GM10248 (cell line): ENCODE measurements around the gene RAMP3.
"Not testable (repeated sequence)": the region's sequence is repeated elsewhere in the genome, so short reads cannot be mapped to it uniquely, and the experiment has no call there.

Experiments
- CTCF ChIA-PET: fragments of 300-600 bp; sonication (Branson Sonifier 250); formaldehyde crosslinking; extraction: SDS; loops from one replicate; lab custom pipeline; 2021; ENCODE audit warnings: antibody characterized with exemption; lab: Yijun Ruan, JAX
- POLR2A ChIA-PET: fragments of 350-650 bp; sonication (Branson Sonifier 250); formaldehyde crosslinking; extraction: SDS; loops from one replicate; lab custom pipeline; 2020; ENCODE audit warnings: antibody characterized with exemption; lab: Yijun Ruan, JAX
- DNase-seq: peaks from one replicate; pipeline ENCODE4 v3.0.0; 2012; ENCODE audit errors: extremely low spot score
- CTCF ChIP-seq: IDR thresholded peaks from 2 replicates; pipeline ENCODE4 v1.5.1; 2012; ENCODE audit warnings: mild to moderate bottlenecking, low read depth; ENCODE audit errors: extremely low read depth, missing control alignments, control extremely low read depth

The RAMP3 gene

GRCh38 chr7:45162943-45163691, 5.5 kb downstream of the RAMP3 start:
- CTCF ChIA-PET = interaction anchor here (1.9 kb wide), 1 partner anchor 96 kb away, joined by 4 read pairs; no protein-coding TSS in a partner anchor
- no peak for DNase-seq

GRCh38 chr7:45163692-45164052, 6.1 kb downstream of the RAMP3 start:
- TF ChIP-seq CTCF = no peak
- POLR2A ChIA-PET = no interaction called here
- CTCF ChIA-PET = no interaction called here
- no peak for DNase-seq

More at GRCh38 chr7:45162943-45163691, 5.5 kb downstream of the RAMP3 start:
- no peak for TF ChIP-seq CTCF
- POLR2A ChIA-PET = no interaction called here

- DNase-seq, CTCF ChIA-PET, POLR2A ChIA-PET: not testable (repeated sequence)
Observed at GRCh38 chr7:45164271-45164670, 6.7 kb downstream of the RAMP3 start.

DNA sequence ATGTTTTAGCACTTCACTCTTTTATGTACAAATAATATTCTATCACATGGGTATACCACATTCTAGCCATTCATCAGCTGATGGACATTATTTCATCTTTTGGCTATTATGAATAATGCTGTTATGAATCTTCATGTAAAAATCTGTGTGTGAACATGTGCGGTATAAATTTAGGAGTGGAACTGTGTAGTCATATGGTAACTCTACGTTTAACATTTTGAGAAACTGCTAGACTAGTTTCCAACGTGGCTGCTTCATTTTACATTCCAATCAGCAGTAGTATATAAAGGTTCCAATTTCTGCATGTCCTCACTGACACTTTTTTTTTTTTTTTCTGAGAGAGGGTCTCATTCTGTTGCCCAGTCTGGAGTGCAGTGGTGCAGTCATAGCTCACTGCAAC, 8.3 kb downstream of the RAMP3 start:
- no peak for TF ChIP-seq CTCF
- DNase-seq = no peak
- POLR2A ChIA-PET = no interaction called here
- CTCF ChIA-PET = no interaction called here

GRCh38 chr7:45171946-45172345, 14.4 kb downstream of the RAMP3 start:
- ChIA-PET CTCF (interaction anchor here (1.2 to 2.0 kb wide), 5 partner anchors 10 to 87 kb away, joined by 3 to 6 read pairs (median 4); no protein-coding TSS in a partner anchor), POLR2A (no interaction called here)
- no peak for DNase-seq
- no peak for TF ChIP-seq CTCF

GRCh38 chr7:45173596-45174327, 16.2 kb downstream of the RAMP3 start:
- DNase-seq = no peak
- ChIA-PET CTCF (interaction anchor here (1.2 to 2.0 kb wide), 4 partner anchors 12 to 38 kb away, joined by 3 to 5 read pairs (median 4); no protein-coding TSS in a partner anchor), POLR2A (no interaction called here)
- no peak for TF ChIP-seq CTCF

- no peak for DNase-seq
- CTCF ChIA-PET = interaction anchor here (1.3 kb wide), 1 partner anchor 19 kb away, joined by 3 read pairs; no protein-coding TSS in a partner anchor
- TF ChIP-seq CTCF = no peak
- POLR2A ChIA-PET = no interaction called here
Observed at GRCh38 chr7:45174328-45174610, 16.7 kb downstream of the RAMP3 start.
